Heart right ventricle (tissue), 16 donors: ENCODE data around the gene CASP10. TPM values are rescaled to one million over a fixed set of nuclear protein-coding genes. Genes with fewer than 3 reads are reported as not detected.

Experiments used
- ATAC-seq, 8 donors: fragments of 200-7000 bp; cut with Tn5 transposase; one replicate each; pipeline ENCODE4 v1.9.1; 2020; ENCODE audit warnings: mild to moderate bottlenecking in 8 of 8, moderate library complexity in 8 of 8, moderate number of reproducible peaks in 1 of 8
- DNase-seq, 2 donors: peaks; one replicate each; pipeline ENCODE4 v3.0.0-alpha.2; 2020
- H3K27ac ChIP-seq, 10 donors: fragments of 200-600 bp; sonication (generic) in 2 of 10; one replicate each; pipeline versions ENCODE4 v1.5.0 to v1.8.0; 2020 to 2022; ENCODE audit warnings: mild to moderate bottlenecking in 3 of 10
- H3K27me3 ChIP-seq, 7 donors: fragments of 200-600 bp; one replicate each; pipeline ENCODE4 v1.8.0; 2021 to 2022; ENCODE audit warnings: mild to moderate bottlenecking in 2 of 7
- H3K36me3 ChIP-seq, 9 donors: fragments of 200-600 bp; sonication (generic) in 1 of 9; one replicate each; pipeline versions ENCODE4 v1.5.0 to v1.8.0; 2020 to 2022; ENCODE audit warnings: mild to moderate bottlenecking in 2 of 9
- H3K4me1 ChIP-seq, 9 donors: fragments of 200-600 bp; sonication (generic) in 1 of 9; one replicate each; pipeline versions ENCODE4 v1.5.0 to v1.8.0; 2020 to 2022; ENCODE audit warnings: mild to moderate bottlenecking in 4 of 9
- H3K4me3 ChIP-seq, 10 donors: fragments of 200-600 bp; sonication (generic) in 2 of 10; one replicate each; pipeline versions ENCODE4 v1.5.0 to v1.8.0; 2020 to 2022; ENCODE audit warnings: mild to moderate bottlenecking in 7 of 10, moderate library complexity in 2 of 10
- H3K9me3 ChIP-seq, 11 donors: fragments of 200-600 bp in 10 of 11; sonication (generic) in 2 of 11; one replicate each; pipeline versions ENCODE4 v1.5.0 to v1.8.0; 2013 to 2022; ENCODE audit warnings: mild to moderate bottlenecking in 2 of 11, control low read depth in 1 of 11, moderate library complexity in 1 of 11
- CTCF ChIP-seq, 9 donors: fragments of 200-600 bp; sonication (generic) in 2 of 9; IDR thresholded peaks; one replicate each; pipeline versions ENCODE4 v1.5.0 to v1.8.0; 2021 to 2022; ENCODE audit warnings: antibody characterized with exemption in 9 of 9, mild to moderate bottlenecking in 5 of 9, moderate library complexity in 1 of 9
- WGBS, 2 donors: extraction: QIAGEN DNeasy Blood & Tissue Kit; methylation state at CpG; one replicate each; pipeline ENCODE4 v1.1.7; 2013; ENCODE audit warnings: inconsistent platforms in 1 of 2; 5-methylcytosine and 5-hydroxymethylcytosine counted together
- intact Hi-C, 10 donors: fragments of 100-400 bp; cut with DNase I; formaldehyde crosslinking; loops; one replicate each; pipeline versions ENCODE4 v1.11.1 to v1.14.2; 2022
- polyA plus RNA-seq, 2 donors: library from polyadenylated mRNA; stranded (reverse); fragments of 200-250 nt; gene quantifications; one replicate each; pipeline ENCODE4 v1.2.3, GENCODE V29; 2013
- total RNA-seq, 10 donors: library from RNA; stranded (reverse); fragmentation: NEBNext Ultra II Directional in 3 of 10; extraction: Animal tissue kit (Norgen Biotek cat#: 25700) in 3 of 10; gene quantifications; one replicate each; pipeline versions ENCODE4 v1.2.1 to v1.2.4, GENCODE V29; 2021 to 2023
- donor health status: Arrhythmogenic right ventricular cardiomyopathy.
- donor health status: ischemic (EF 13 %, LVEDD 7.1; RV severe dilation, severe dysfunction).
- donor health status: healthy with polysubstance abuse.
- donor health status: DM: no; HTN: yes; CAD: no.
- donor health status: DM: no; HTN: no; CAD: no.
- donor health status: ischemic (EF 25% LVEDD 6.9; RV normal size, moderate dysfunction).
- donor health status: ischemic (EF 25% LVEDD 5.7; RV mildly dilated, moderate dysfunction).
- donor health status: healthy.
- donor health status: DM: yes; HTN: yes; CAD: no.
- donor health status: Ischemic cardiomyopathy.
- donor health status: ischemic (EF 35%, LVEDD 5.7; RV mildly dilated, moderate dysfunction).
- donor health status: nonischemic (EF 11% LVEDD 7.7; RV severe dilation, severe dysfunction).
- donor health status: DM: yes; HTN: yes; CAD: no.
- donor health status: PGD.
- donor health status: ischemic (EF 29% LVEDD 5.4; RV normal size, mild dysfunction).
- donor health status: nonischemic (EF 23%, LVEDD 6.1; RV moderate dilation, normal function).

The CASP10 gene
- total and polyA plus RNA-seq, 12 donors = 2.0 to 13.2 (median 5.6) TPM

- H3K9me3 ChIP-seq = no peaks in the 10 kb centered on the region
- peak overlapping the region in 6 of 10 donors; percentile 65 to 94 (median 80) for H3K27ac ChIP-seq
- no peak for TF ChIP-seq CTCF (IDR thresholded peaks at IDR 0.05)
- no peaks in the 10 kb centered on the region for H3K27me3 ChIP-seq
- peaks cover 12 to 99% (median 54%) of the 10 kb centered on the region in 9 donors for H3K4me1 ChIP-seq
- ATAC-seq (no peak), DNase-seq (no peak)
- peaks cover 0 to 100% (median 72%) of the 10 kb centered on the region in 9 donors for H3K36me3 ChIP-seq
- WGBS, 2 donors = 80 to 82% methylated on average over 6 of the region's 6 CpGs
- intact Hi-C loops = loop anchor here in 4 of 10 donors (10.0 kb wide), 2 partner anchors 78 to 188 kb away; partner anchors contain the start of genes HYCC2 (in 3 of the 4), NDUFB3 (in 3 of the 4) and ORC2 (in 1 of the 4)
- no peak overlapping the region for H3K4me3 ChIP-seq
Measured at GRCh38 chr2:201152999-201153815, 29.7 kb upstream of the CASP10 start.

- H3K4me3 ChIP-seq = no peak overlapping the region
- peaks cover 0 to 100% (median 63%) of the 10 kb centered on the region in 9 donors for H3K36me3 ChIP-seq
- 88 to 91% methylated on average over 9 of the region's 9 CpGs for WGBS, 2 donors
- TF ChIP-seq CTCF (IDR thresholded peaks at IDR 0.05) = no peak
- DNase-seq (no peak), ATAC-seq (no peak)
- peaks cover 13 to 99% (median 55%) of the 10 kb centered on the region in 9 donors for H3K4me1 ChIP-seq
- H3K9me3 ChIP-seq = no peaks in the 10 kb centered on the region
- peak overlapping the region in 6 of 10 donors; percentile 18 to 86 (median 28) for H3K27ac ChIP-seq
- intact Hi-C loops = loop anchor here in 8 of 10 donors (5.0 to 10.0 kb wide), 4 partner anchors 38 to 190 kb away; partner anchors contain the start of genes HYCC2 (in 7 of the 8), NDUFB3 (in 7 of the 8), CFLAR (in 5 of the 8) and ORC2 (in 1 of the 8)
- H3K27me3 ChIP-seq = no peaks in the 10 kb centered on the region
Measured at GRCh38 chr2:201154615-201155399, 28.1 kb upstream of the CASP10 start.

- Histone ChIP-seq H3K27ac (peak overlapping the region in 4 of 10 donors; percentile 17 to 86 (median 63)), H3K4me3 (no peak overlapping the region), H3K36me3 (peaks cover 3 to 100% (median 63%) of the 10 kb centered on the region in 9 donors), H3K27me3 (no peaks in the 10 kb centered on the region), H3K4me1 (peaks cover 10 to 87% (median 52%) of the 10 kb centered on the region in 9 donors), H3K9me3 (no peaks in the 10 kb centered on the region)
- TF ChIP-seq CTCF (IDR thresholded peaks at IDR 0.05) = no peak
- ATAC-seq = no peak
- intact Hi-C loops = loop anchor here in 8 of 10 donors (5.0 to 10.0 kb wide), 4 partner anchors 39 to 191 kb away; partner anchors contain the start of genes HYCC2 (in 7 of the 8), NDUFB3 (in 7 of the 8), CFLAR (in 5 of the 8) and ORC2 (in 1 of the 8)
- DNase-seq = no peak
- WGBS, 2 donors = 87 to 90% methylated on average over 6 of the region's 6 CpGs
Measured at GRCh38 chr2:201156036-201156435, 26.9 kb upstream of the CASP10 start.

GRCh38 chr2:201156640-201157039 lies 26.3 kb upstream of the CASP10 start:
- TF ChIP-seq CTCF (IDR thresholded peaks at IDR 0.05) = no peak
- Histone ChIP-seq H3K9me3 (no peaks in the 10 kb centered on the region), H3K36me3 (peaks cover 3 to 100% (median 68%) of the 10 kb centered on the region in 9 donors), H3K4me3 (no peak overlapping the region), H3K27me3 (no peaks in the 10 kb centered on the region), H3K4me1 (peaks cover 7 to 81% (median 46%) of the 10 kb centered on the region in 9 donors), H3K27ac (peak overlapping the region in 5 of 10 donors; percentile 45 to 86 (median 57))
- 0 to 41% methylated on average over 1 of the region's 1 CpG for WGBS, 2 donors
- intact Hi-C loops = loop anchor here in 8 of 10 donors (5.0 to 10.0 kb wide), 4 partner anchors 39 to 192 kb away; partner anchors contain the start of genes HYCC2 (in 7 of the 8), NDUFB3 (in 7 of the 8), CFLAR (in 5 of the 8) and ORC2 (in 1 of the 8)
- no peak for DNase-seq
- ATAC-seq = no peak
